Fibroblast of lung (primary cell): Measurements from ENCODE around the gene ZNF385B. TPM values are rescaled to one million over a fixed set of nuclear protein-coding genes. Genes with fewer than 3 reads are reported as not detected.
A peak's percentile ranks its signal among the peaks of the same experiment; 100 is the strongest.

ENCODE experiments used
- DNase-seq, 2 donors: peaks; one replicate each; pipeline versions ENCODE4 v3.0.0 to v3.0.0-alpha.2; 2010; ENCODE audit warnings: low read depth in 2 of 2
- H2AFZ ChIP-seq: 2 replicates; pipeline ENCODE4 v1.5.1; 2012; ENCODE audit warnings: low read length, control low read depth, inconsistent platforms
- H3K27ac ChIP-seq: 2 replicates; pipeline ENCODE4 v1.5.1; 2011; ENCODE audit warnings: low read length, control low read depth; ENCODE audit not compliant: insufficient read depth
- H3K27me3 ChIP-seq: 2 replicates; pipeline ENCODE4 v1.5.1; 2011; ENCODE audit warnings: mild to moderate bottlenecking, low read length; ENCODE audit not compliant: control insufficient read depth, insufficient read depth
- H3K36me3 ChIP-seq: 2 replicates; pipeline ENCODE4 v1.5.1; 2011; ENCODE audit warnings: low read length; ENCODE audit not compliant: control insufficient read depth, insufficient read depth
- H3K4me1 ChIP-seq: 2 replicates; pipeline ENCODE4 v1.5.1; 2011; ENCODE audit warnings: low read length; ENCODE audit not compliant: control insufficient read depth, insufficient read depth; ENCODE audit errors: extremely low read depth
- H3K4me2 ChIP-seq: 2 replicates; pipeline ENCODE4 v1.5.1; 2011; ENCODE audit warnings: low read length, control low read depth; ENCODE audit not compliant: insufficient read depth; ENCODE audit errors: extremely low read depth
- H3K4me3 ChIP-seq, 4 experiments: fragments of 200-600 bp in 1 of 4; sonication (generic) in 1 of 4; replicated peaks in 1 of 4; 2 replicates each; pipeline ENCODE4 v1.5.1; 2011 to 2016; ENCODE audit warnings: low read length in 4 of 4, low read depth in 3 of 4, mild to moderate bottlenecking in 3 of 4, control low read depth in 2 of 4, inconsistent platforms in 1 of 4, mixed read lengths in 1 of 4; ENCODE audit not compliant: insufficient read depth in 1 of 4; ENCODE audit errors: control extremely low read depth in 1 of 4
- H3K79me2 ChIP-seq: 2 replicates; pipeline ENCODE4 v1.5.1; 2012; ENCODE audit warnings: mild to moderate bottlenecking, low read length, inconsistent platforms; ENCODE audit not compliant: control insufficient read depth, insufficient read depth
- H3K9ac ChIP-seq: 2 replicates; pipeline ENCODE4 v1.5.1; 2011; ENCODE audit warnings: mild to moderate bottlenecking, low read length, control low read depth; ENCODE audit not compliant: insufficient read depth
- H3K9me3 ChIP-seq: 2 replicates; pipeline ENCODE4 v1.5.1; 2012; ENCODE audit warnings: low read depth, low read length; ENCODE audit not compliant: control insufficient read depth, insufficient read depth
- H4K20me1 ChIP-seq: 2 replicates; pipeline ENCODE4 v1.5.1; 2011; ENCODE audit warnings: low read length; ENCODE audit not compliant: control insufficient read depth, insufficient read depth; ENCODE audit errors: extremely low read depth
- CTCF ChIP-seq, 2 donors: IDR thresholded peaks in 1 of 2; conservative IDR thresholded peaks in 1 of 2; 1 replicate in 1 of 2; 2 replicates in 1 of 2; pipeline ENCODE4 v1.5.1; 2011 to 2012; ENCODE audit warnings: low read length in 2 of 2, control low read depth in 1 of 2, inconsistent platforms in 1 of 2, low read depth in 1 of 2, mild to moderate bottlenecking in 1 of 2
- EZH2 ChIP-seq: IDR thresholded peaks from 2 replicates; pipeline ENCODE4 v1.5.1; 2012; ENCODE audit warnings: low read length, control low read depth, mild to moderate bottlenecking; ENCODE audit errors: missing control alignments
- polyA plus RNA-seq, 2 donors: library from polyadenylated mRNA; depleted of rRNA in 1 of 2; stranded (reverse) in 1 of 2; unstranded in 1 of 2; fragments of >200 nt; gene quantifications; 2 replicates each; pipeline ENCODE4 v1.2.1, GENCODE V29; 2011 to 2012; ENCODE audit warnings: missing spikeins in 1 of 2
- total RNA-seq: library from RNA; depleted of rRNA; stranded (reverse); fragments of >200 nt; gene quantifications from 2 replicates; pipeline ENCODE4 v1.2.1, GENCODE V29; 2014

ZNF385B gene
- total and polyA plus RNA-seq, 2 donors (not counting 1 experiment from before 2014, with no cell fraction given) = 0.06 TPM; not detected in 1

- Histone ChIP-seq H3K79me2 (no peaks in the 10 kb centered on the region), H3K27me3 (no peaks in the 10 kb centered on the region), H2AFZ (peak overlapping the region; percentile 3), H3K4me3 (no peak overlapping the region), H3K27ac (no peak overlapping the region), H3K9me3 (no peaks in the 10 kb centered on the region), H3K9ac (no peak overlapping the region), H3K4me2 (no peak overlapping the region), H3K4me1 (peaks cover 2% of the 10 kb centered on the region), H3K36me3 (no peaks in the 10 kb centered on the region), H4K20me1 (no peaks in the 10 kb centered on the region)
- no peak for TF ChIP-seq EZH2
- DNase-seq = no peak
Observed at GRCh38 chr2:179591690-179592089, 269.7 kb downstream of the ZNF385B start.

GRCh38 chr2:179588486-179589145 lies 272.8 kb downstream of the ZNF385B start:
- H3K79me2 ChIP-seq = no peaks in the 10 kb centered on the region
- no peak overlapping the region for H3K27ac ChIP-seq
- no peak overlapping the region for H3K4me2 ChIP-seq
- no peak overlapping the region for H3K9ac ChIP-seq
- no peaks in the 10 kb centered on the region for H4K20me1 ChIP-seq
- no peaks in the 10 kb centered on the region for H3K36me3 ChIP-seq
- no peak for TF ChIP-seq CTCF (conservative IDR thresholded peaks at IDR 0.05 in 1 of 2, IDR thresholded peaks at IDR 0.05 in 1 of 2; ENCODE audit: low read depth in 1 of 2, low read length in 2 of 2)
- TF ChIP-seq EZH2 = no peak
- peaks cover 2% of the 10 kb centered on the region for H3K4me1 ChIP-seq
- H2AFZ ChIP-seq = no peak overlapping the region
- no peaks in the 10 kb centered on the region for H3K27me3 ChIP-seq
- H3K4me3 ChIP-seq = no peak overlapping the region
- no peaks in the 10 kb centered on the region for H3K9me3 ChIP-seq
- DNase-seq = peak in 1 of 2 donors; percentile 43

GRCh38 chr2:179584760-179585159 lies 276.7 kb downstream of the ZNF385B start:
- Histone ChIP-seq H3K27me3 (no peaks in the 10 kb centered on the region), H3K4me3 (no peak overlapping the region), H3K4me1 (no peaks in the 10 kb centered on the region), H3K9me3 (no peaks in the 10 kb centered on the region), H2AFZ (no peak overlapping the region), H3K36me3 (no peaks in the 10 kb centered on the region), H3K4me2 (no peak overlapping the region), H3K79me2 (no peaks in the 10 kb centered on the region), H3K9ac (no peak overlapping the region), H4K20me1 (no peaks in the 10 kb centered on the region), H3K27ac (no peak overlapping the region)
- DNase-seq = no peak
- no peak for TF ChIP-seq EZH2
- no peak for TF ChIP-seq CTCF (conservative IDR thresholded peaks at IDR 0.05 in 1 of 2, IDR thresholded peaks at IDR 0.05 in 1 of 2; ENCODE audit: low read depth in 1 of 2, low read length in 2 of 2)
